Measurements from ENCODE around the gene PHLDB1. TPM values are rescaled to one million over a fixed set of nuclear protein-coding genes. Genes with fewer than 3 reads are reported as not detected.
"Not testable (repeated sequence)": the region's sequence is repeated elsewhere in the genome, so short reads cannot be mapped to it uniquely, and the experiment has no call there.

Gene PHLDB1
- total RNA-seq, 4 donors from 2014 or later: 6.7 to 29.8 (median 21.2) TPM

DNA sequence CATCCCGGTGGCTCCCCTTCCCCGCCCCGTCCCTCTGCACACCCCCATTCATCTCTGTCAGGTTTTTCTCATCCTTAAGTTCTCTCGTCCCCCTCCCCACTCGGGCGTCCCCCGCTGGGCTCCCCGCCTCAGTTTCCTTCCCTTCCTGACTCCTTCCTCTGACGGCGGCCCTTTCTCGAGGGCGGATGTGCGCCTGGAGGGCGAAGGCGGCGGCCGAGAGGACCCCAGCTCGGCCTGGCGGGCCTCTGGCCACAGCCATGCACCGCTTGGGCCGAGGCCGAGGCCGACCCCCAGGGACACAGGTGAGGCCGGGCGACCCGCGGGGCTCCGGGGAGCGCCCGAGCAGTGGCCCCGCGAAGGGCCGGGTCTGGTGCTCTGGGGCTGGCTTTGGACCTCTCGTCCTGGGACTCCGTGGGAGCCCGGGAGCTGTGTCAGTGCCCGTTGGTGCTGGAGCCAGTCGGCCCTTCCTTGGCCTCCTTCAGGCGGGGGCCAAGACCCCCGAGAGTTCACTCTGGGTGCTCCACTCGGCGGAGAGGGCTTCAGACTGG is 2.9 kb downstream of the PHLDB1 start:
- Histone ChIP-seq H3K36me3 (peaks cover 0 to 12% (median 0%) of the 10 kb centered on the region in 3 donors), H3K27ac (peak overlapping the region; percentile 81 to 97 (median 92)), H3K9me3 (no peaks in the 10 kb centered on the region), H3K4me1 (peaks cover 32 to 81% (median 52%) of the 10 kb centered on the region in 3 donors), H3K27me3 (peaks cover 0 to 42% (median 0%) of the 10 kb centered on the region in 4 donors), H3K4me3 (peak overlapping the region; percentile 25 to 87 (median 65))
- no peak for DNase-seq
- TF ChIP-seq, protein P1, sequence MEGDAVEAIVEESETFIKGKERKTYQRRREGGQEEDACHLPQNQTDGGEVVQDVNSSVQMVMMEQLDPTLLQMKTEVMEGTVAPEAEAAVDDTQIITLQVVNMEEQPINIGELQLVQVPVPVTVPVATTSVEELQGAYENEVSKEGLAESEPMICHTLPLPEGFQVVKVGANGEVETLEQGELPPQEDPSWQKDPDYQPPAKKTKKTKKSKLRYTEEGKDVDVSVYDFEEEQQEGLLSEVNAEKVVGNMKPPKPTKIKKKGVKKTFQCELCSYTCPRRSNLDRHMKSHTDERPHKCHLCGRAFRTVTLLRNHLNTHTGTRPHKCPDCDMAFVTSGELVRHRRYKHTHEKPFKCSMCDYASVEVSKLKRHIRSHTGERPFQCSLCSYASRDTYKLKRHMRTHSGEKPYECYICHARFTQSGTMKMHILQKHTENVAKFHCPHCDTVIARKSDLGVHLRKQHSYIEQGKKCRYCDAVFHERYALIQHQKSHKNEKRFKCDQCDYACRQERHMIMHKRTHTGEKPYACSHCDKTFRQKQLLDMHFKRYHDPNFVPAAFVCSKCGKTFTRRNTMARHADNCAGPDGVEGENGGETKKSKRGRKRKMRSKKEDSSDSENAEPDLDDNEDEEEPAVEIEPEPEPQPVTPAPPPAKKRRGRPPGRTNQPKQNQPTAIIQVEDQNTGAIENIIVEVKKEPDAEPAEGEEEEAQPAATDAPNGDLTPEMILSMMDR (IDR thresholded peaks at IDR 0.05): no peak
- TF ChIP-seq POLR2A (IDR thresholded peaks at IDR 0.05): no peak
- intact Hi-C loops (cut with DNase I): no loop called here
- 22 to 26% methylated on average over 8 to 10 of the region's 42 CpGs for WGBS, 2 donors

DNA sequence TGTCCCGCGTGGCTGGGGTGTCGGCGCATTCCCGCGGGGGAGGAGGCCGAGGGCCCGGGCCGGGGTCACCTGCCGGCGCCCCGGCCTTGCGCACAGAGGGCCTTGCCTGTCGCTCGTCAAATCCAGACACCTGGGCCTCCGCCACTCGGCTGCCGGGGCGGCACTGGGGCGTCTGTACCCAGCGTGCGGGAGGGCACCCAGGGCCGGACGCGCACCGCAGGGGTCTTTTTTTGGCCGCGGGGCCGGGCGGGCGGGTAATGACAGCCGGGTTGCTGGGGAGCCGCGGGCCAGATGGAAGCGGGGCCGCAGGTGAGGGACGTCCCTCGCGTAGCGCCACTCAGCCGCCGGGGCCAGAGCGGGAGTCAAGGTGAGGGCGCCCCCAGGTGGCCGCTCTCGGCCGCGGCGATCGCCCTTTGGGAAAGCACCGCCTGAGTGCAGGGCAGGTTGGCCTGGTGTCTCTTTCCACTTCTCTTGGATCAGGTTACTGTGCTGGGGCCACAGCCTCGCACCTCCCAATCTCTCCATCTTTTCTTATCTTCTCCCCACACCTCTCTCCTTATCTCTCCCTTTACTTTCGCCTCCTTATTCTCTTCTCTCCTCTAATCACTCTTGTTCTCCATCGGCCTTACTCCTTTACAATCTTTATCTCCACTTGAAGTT is 3.5 kb downstream of the PHLDB1 start:
- Histone ChIP-seq H3K4me1 (peaks cover 32 to 75% (median 50%) of the 10 kb centered on the region in 3 donors), H3K4me3 (peak overlapping the region; percentile 25 to 87 (median 65)), H3K36me3 (peaks cover 0 to 17% (median 0%) of the 10 kb centered on the region in 3 donors), H3K27ac (peak overlapping the region; percentile 81 to 97 (median 92)), H3K27me3 (peaks cover 0 to 42% (median 0%) of the 10 kb centered on the region in 4 donors), H3K9me3 (no peaks in the 10 kb centered on the region)
- TF ChIP-seq POLR2A (IDR thresholded peaks at IDR 0.05): no peak
- TF ChIP-seq, protein P1 (IDR thresholded peaks at IDR 0.05): peak; percentile 60 to 91 (median 76)
- intact Hi-C loops (cut with DNase I): no loop called here
- no peak for DNase-seq
- 19 to 43% methylated on average over 3 to 7 of the region's 54 CpGs for WGBS, 2 donors

DNA sequence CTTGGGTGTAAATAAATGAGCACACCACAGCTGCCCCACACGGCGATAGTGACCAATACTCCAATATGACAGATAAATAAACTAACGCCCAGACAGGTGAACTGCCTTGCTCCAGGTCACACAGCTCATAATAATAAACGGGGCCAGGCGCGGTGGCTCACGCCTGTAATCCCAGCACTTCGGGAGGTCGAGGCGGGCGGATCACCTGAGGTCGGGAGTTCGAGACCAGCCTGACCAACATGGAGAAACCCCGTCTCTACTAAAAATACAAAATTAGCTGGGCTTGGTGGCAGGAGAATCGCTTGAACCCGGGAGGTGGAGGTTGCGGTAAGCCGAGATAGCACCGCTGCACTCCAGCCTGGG is 4.0 kb downstream of the PHLDB1 start:
- intact Hi-C loops (cut with DNase I); DNase-seq; H3K9me3 ChIP-seq: not testable (repeated sequence)
- Histone ChIP-seq H3K4me1 (peaks cover 32 to 73% (median 45%) of the 10 kb centered on the region in 3 donors), H3K36me3 (peaks cover 0 to 22% (median 0%) of the 10 kb centered on the region in 3 donors), H3K4me3 (peak overlapping the region in 2 of 4 donors; percentile 72 to 87), H3K27me3 (peaks cover 0 to 42% (median 0%) of the 10 kb centered on the region in 4 donors), H3K27ac (peak overlapping the region in 2 of 4 donors; percentile 88 to 95)
- WGBS, 2 donors: 67% methylated on average over 10 to 18 of the region's 19 CpGs

DNA sequence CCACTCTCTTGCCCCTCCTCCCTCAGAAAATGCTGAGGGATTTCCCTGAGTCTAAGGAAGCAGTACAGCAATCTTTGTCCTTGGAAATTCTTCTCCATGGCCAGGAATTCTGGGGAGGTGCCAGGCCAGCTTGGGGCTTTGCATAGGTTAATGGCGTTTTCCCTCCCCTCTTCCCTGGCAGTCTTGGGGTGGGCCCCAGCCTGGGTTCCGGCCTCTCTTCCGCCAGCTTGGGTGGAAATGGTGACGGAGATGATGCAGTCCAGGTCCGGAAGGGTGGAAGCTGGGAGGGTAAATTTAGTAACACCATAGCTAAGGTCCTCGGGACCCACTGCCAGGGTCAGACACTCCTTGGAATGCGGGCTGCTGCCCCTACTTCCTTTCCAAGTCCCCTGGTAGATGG is 5.0 kb downstream of the PHLDB1 start:
- Histone ChIP-seq H3K27me3 (peaks cover 0 to 40% (median 0%) of the 10 kb centered on the region in 4 donors), H3K27ac (peak overlapping the region; percentile 26 to 70 (median 52)), H3K4me1 (peaks cover 31 to 73% (median 41%) of the 10 kb centered on the region in 3 donors), H3K36me3 (peaks cover 0 to 32% (median 0%) of the 10 kb centered on the region in 3 donors), H3K9me3 (no peaks in the 10 kb centered on the region), H3K4me3 (no peak overlapping the region)
- TF ChIP-seq, protein P1 (IDR thresholded peaks at IDR 0.05): no peak
- TF ChIP-seq POLR2A (IDR thresholded peaks at IDR 0.05): no peak
- no peak for DNase-seq
- intact Hi-C loops (cut with DNase I): no loop called here
- 40 to 60% methylated on average over 1 to 6 of the region's 7 CpGs for WGBS, 2 donors

DNA sequence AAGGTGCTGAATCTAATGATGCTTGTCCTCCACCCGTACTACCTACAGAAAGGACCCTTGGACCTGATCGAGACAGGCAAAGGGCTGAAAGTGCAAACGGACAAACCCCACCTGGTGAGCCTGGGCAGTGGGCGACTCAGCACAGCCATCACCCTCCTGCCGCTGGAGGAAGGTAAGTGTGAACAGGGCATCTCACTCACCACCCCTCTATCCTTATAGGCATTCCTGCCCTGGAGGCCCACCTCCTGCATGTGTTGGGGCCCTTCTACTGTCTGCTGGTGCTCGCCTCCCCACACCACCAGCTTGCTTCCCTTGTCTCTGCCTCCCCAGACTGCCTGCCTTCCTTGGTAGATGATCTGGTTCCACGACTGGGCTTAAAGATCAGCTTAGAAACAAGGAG is 7.1 kb downstream of the PHLDB1 start:
- TF ChIP-seq, protein P1 (IDR thresholded peaks at IDR 0.05): no peak
- Histone ChIP-seq H3K4me1 (peaks cover 24 to 73% (median 47%) of the 10 kb centered on the region in 3 donors), H3K9me3 (no peaks in the 10 kb centered on the region), H3K27me3 (peaks cover 0 to 19% (median 0%) of the 10 kb centered on the region in 4 donors), H3K36me3 (peaks cover 0 to 37% (median 0%) of the 10 kb centered on the region in 3 donors), H3K4me3 (no peak overlapping the region), H3K27ac (no peak overlapping the region)
- 70 to 82% methylated on average over 4 to 5 of the region's 7 CpGs for WGBS, 2 donors
- intact Hi-C loops (cut with DNase I): no loop called here
- DNase-seq: no peak

Data from esophagus squamous epithelium (tissue), 5 donors.